B cell (primary cell): Measurements from ENCODE around the gene CPLX1. TPM values are rescaled to one million over a fixed set of nuclear protein-coding genes. Genes with fewer than 3 reads are reported as not detected.

ENCODE experiments used
- ATAC-seq: fragments of 200-7000 bp; cut with Tn5 transposase; one replicate; pipeline ENCODE4 v1.10.0; 2021; ENCODE audit warnings: low read depth, mild to moderate bottlenecking, moderate number of reproducible peaks, moderate library complexity
- CTCF ChIA-PET: fragments of 350-600 bp; sonication (Branson Sonifier 250); formaldehyde crosslinking; loops from one replicate; lab custom pipeline; 2021; ENCODE audit warnings: antibody characterized with exemption, inconsistent platforms; lab: Charles Lee
- POLR2A ChIA-PET: fragments of 350-600 bp; sonication (Branson Sonifier 250); formaldehyde crosslinking; loops from one replicate; lab custom pipeline; 2021; ENCODE audit warnings: antibody characterized with exemption; lab: Charles Lee
- DNase-seq: peaks from one replicate; pipeline ENCODE4 v3.0.0; 2013
- H2AFZ ChIP-seq: 2 replicates; pipeline ENCODE4 v1.6.1; 2012; ENCODE audit warnings: mild to moderate bottlenecking, low read depth, low read length; ENCODE audit not compliant: insufficient read depth, poor library complexity, severe bottlenecking
- H3K27ac ChIP-seq, 2 donors: 1 replicate in 1 of 2; 2 replicates in 1 of 2; pipeline ENCODE4 v1.5.1; 2012 to 2013; ENCODE audit warnings: low read length in 2 of 2, mild to moderate bottlenecking in 2 of 2, moderate library complexity in 1 of 2
- H3K27me3 ChIP-seq, 4 experiments: fragments of 200-600 bp in 1 of 4; sonication (generic) in 1 of 4; replicated peaks in 1 of 4; 1 replicate in 2 of 4; 2 replicates in 2 of 4; pipeline versions ENCODE4 v1.6.1 to v1.7.0; 2013 to 2016; ENCODE audit warnings: low read length in 3 of 4, mild to moderate bottlenecking in 2 of 4, mixed read lengths in 1 of 4, moderate library complexity in 1 of 4; ENCODE audit not compliant: insufficient read depth in 4 of 4, control insufficient read depth in 3 of 4; ENCODE audit errors: control extremely low read depth in 1 of 4
- H3K36me3 ChIP-seq, 2 experiments: replicated peaks in 1 of 2; 1 replicate in 1 of 2; 2 replicates in 1 of 2; pipeline versions ENCODE4 v1.6.1 to v1.7.1; 2013; ENCODE audit warnings: low read length in 1 of 2; ENCODE audit not compliant: insufficient read depth in 2 of 2, control insufficient read depth in 1 of 2; ENCODE audit errors: control extremely low read depth in 1 of 2, extremely low read depth in 1 of 2
- H3K4me1 ChIP-seq, 2 donors: fragments of 200-600 bp in 1 of 2; sonication (generic) in 1 of 2; 1 replicate in 1 of 2; 2 replicates in 1 of 2; pipeline versions ENCODE4 v1.5.1 to v1.6.1; 2013 to 2017; ENCODE audit warnings: low read length in 2 of 2; ENCODE audit not compliant: control insufficient read depth in 2 of 2, insufficient read depth in 2 of 2
- H3K4me2 ChIP-seq: replicated peaks from 2 replicates; pipeline ENCODE3; 2012; ENCODE audit warnings: mild to moderate bottlenecking, low read depth, low read length; ENCODE audit not compliant: poor library complexity, severe bottlenecking
- H3K4me3 ChIP-seq, 5 experiments: fragments of 200-600 bp in 1 of 5; sonication (generic) in 1 of 5; 1 replicate in 3 of 5; 2 replicates in 2 of 5; pipeline versions ENCODE4 v1.5.1 to v1.7.0; 2011 to 2016; ENCODE audit warnings: low read length in 4 of 5, mild to moderate bottlenecking in 4 of 5, low read depth in 2 of 5, control low read depth in 1 of 5, moderate library complexity in 1 of 5; ENCODE audit not compliant: insufficient read depth in 1 of 5; ENCODE audit errors: control extremely low read depth in 1 of 5, extremely low read depth in 1 of 5
- H3K79me2 ChIP-seq: fragments of 200-600 bp; sonication (generic); one replicate; pipeline ENCODE4 v1.6.0; 2016; ENCODE audit warnings: low read length; ENCODE audit not compliant: control insufficient read depth, insufficient read depth
- H3K9ac ChIP-seq: fragments of 200-600 bp; sonication (generic); 2 replicates; pipeline ENCODE4 v1.6.1; 2017; ENCODE audit warnings: mild to moderate bottlenecking, low read length, moderate library complexity
- H3K9me3 ChIP-seq, 3 donors: one replicate each; pipeline versions ENCODE4 v1.6.1 to v1.7.1; 2013; ENCODE audit warnings: low read length in 2 of 3; ENCODE audit not compliant: control insufficient read depth in 2 of 3, insufficient read depth in 1 of 3; ENCODE audit errors: control extremely low read depth in 1 of 3
- H4K20me1 ChIP-seq: 2 replicates; pipeline ENCODE4 v1.6.0; 2012; ENCODE audit warnings: mild to moderate bottlenecking, low read length; ENCODE audit not compliant: insufficient read depth, control insufficient read depth, poor library complexity, severe bottlenecking
- H3K27ac Mint-ChIP-seq: one replicate; pipeline ENCODE4 v1.8.0; 2021; ENCODE audit warnings: mixed read lengths
- H3K27me3 Mint-ChIP-seq: one replicate; pipeline ENCODE4 v1.8.0; 2021; ENCODE audit warnings: mixed read lengths
- H3K4me1 Mint-ChIP-seq: one replicate; pipeline ENCODE4 v1.8.0; 2021; ENCODE audit warnings: mixed read lengths
- H3K4me3 Mint-ChIP-seq: one replicate; pipeline ENCODE4 v1.8.0; 2021; ENCODE audit warnings: mixed read lengths
- H3K9me3 Mint-ChIP-seq: one replicate; pipeline ENCODE4 v1.8.0; 2022; ENCODE audit warnings: mixed read lengths; ENCODE audit not compliant: insufficient read depth
- CTCF ChIP-seq: fragments of 200-600 bp; IDR thresholded peaks from one replicate; pipeline ENCODE4 v1.8.0; 2022; ENCODE audit warnings: antibody characterized with exemption, mild to moderate bottlenecking
- EZH2 ChIP-seq: IDR thresholded peaks from 2 replicates; pipeline ENCODE4 v1.6.1; 2012; ENCODE audit warnings: borderline replicate concordance, low read depth, mild to moderate bottlenecking, moderate library complexity, low read length; ENCODE audit not compliant: insufficient read depth, poor library complexity, severe bottlenecking
- WGBS: methylation state at CpG from one replicate; pipeline ENCODE4 v1.1.5; 2013; ENCODE audit warnings: missing lambda C conversion rate; ENCODE audit not compliant: insufficient coverage; 5-methylcytosine and 5-hydroxymethylcytosine counted together
- intact Hi-C: fragments of 100-400 bp; cut with micrococcal nuclease; formaldehyde crosslinking; loops from one replicate; pipeline ENCODE4 v1.10.0; 2022
- polyA plus RNA-seq: library from polyadenylated mRNA; depleted of rRNA; stranded (reverse); fragments of >200 nt; gene quantifications from 2 replicates; pipeline ENCODE4 v1.2.3, GENCODE V29; 2012
- total RNA-seq, 2 donors: library from RNA; stranded (reverse); fragments of 120-200 nt in 1 of 2; gene quantifications; 1 replicate in 1 of 2; 2 replicates in 1 of 2; pipeline versions ENCODE4 v1.2.3 to v1.2.4, GENCODE V29; 2013 to 2022

CPLX1 gene
- total and polyA plus RNA-seq, 2 donors (not counting 1 experiment from before 2014, with no cell fraction given) = not detected

- ChIA-PET POLR2A (interaction anchor here (0.6 to 1.0 kb wide), 2 partner anchors 26 to 83 kb away, joined by 3 to 10 read pairs; no protein-coding TSS in a partner anchor), CTCF (interaction anchor here (0.7 kb wide), 1 partner anchor 128 kb away, joined by 3 read pairs; the partner anchor contains the start of gene IDUA)
- Mint-ChIP-seq H3K9me3 (no peaks in the 10 kb centered on the region), H3K4me3 (no peak overlapping the region), H3K27me3 (no peaks in the 10 kb centered on the region), H3K4me1 (no peaks in the 10 kb centered on the region), H3K27ac (no peak overlapping the region)
- peaks cover 8 to 59% of the 10 kb centered on the region in 2 experiments for H3K36me3 ChIP-seq
- H3K4me2 ChIP-seq = no peak overlapping the region
- no peak for TF ChIP-seq EZH2
- TF ChIP-seq CTCF = no peak
- no peaks in the 10 kb centered on the region for H3K4me1 ChIP-seq
- H3K27me3 ChIP-seq = no peaks in the 10 kb centered on the region
- H4K20me1 ChIP-seq = peaks cover 33% of the 10 kb centered on the region
- peaks cover 0 to 12% (median 0%) of the 10 kb centered on the region in 3 donors for H3K9me3 ChIP-seq
- 99% methylated on average over 29 of the region's 31 CpGs for WGBS
- intact Hi-C loops = no loop called here
- H3K27ac ChIP-seq = no peak overlapping the region
- H3K4me3 ChIP-seq = no peak overlapping the region
- no peak for DNase-seq
- ATAC-seq = no peak
- H3K9ac ChIP-seq = no peak overlapping the region
- no peak overlapping the region for H2AFZ ChIP-seq
- H3K79me2 ChIP-seq = peaks cover 11% of the 10 kb centered on the region
Observed at GRCh38 chr4:858831-859451, 33.0 kb upstream of the CPLX1 start.

GRCh38 chr4:858041-858481, 32.1 kb upstream of the CPLX1 start:
- H3K36me3 ChIP-seq = peaks cover 8 to 58% of the 10 kb centered on the region in 2 experiments
- TF ChIP-seq CTCF (no peak), EZH2 (no peak)
- WGBS = 95% methylated on average over 17 of the region's 17 CpGs
- H3K27me3 ChIP-seq = no peaks in the 10 kb centered on the region
- H3K9me3 ChIP-seq = peaks cover 0 to 12% (median 0%) of the 10 kb centered on the region in 3 donors
- POLR2A ChIA-PET = no interaction called here
- H2AFZ ChIP-seq = no peak overlapping the region
- peaks cover 11% of the 10 kb centered on the region for H3K79me2 ChIP-seq
- H3K4me2 ChIP-seq = no peak overlapping the region
- no peak overlapping the region for H3K27ac ChIP-seq
- no peaks in the 10 kb centered on the region for H3K4me1 ChIP-seq
- intact Hi-C loops = no loop called here
- peaks cover 33% of the 10 kb centered on the region for H4K20me1 ChIP-seq
- H3K4me3 Mint-ChIP-seq = no peak overlapping the region
- no peak overlapping the region for H3K9ac ChIP-seq
- no peaks in the 10 kb centered on the region for H3K4me1 Mint-ChIP-seq
- H3K27ac Mint-ChIP-seq = no peak overlapping the region
- no peak overlapping the region for H3K4me3 ChIP-seq
- H3K27me3 Mint-ChIP-seq = no peaks in the 10 kb centered on the region
- DNase-seq (no peak), ATAC-seq (no peak)
- CTCF ChIA-PET = no interaction called here
- no peaks in the 10 kb centered on the region for H3K9me3 Mint-ChIP-seq
